Left ventricle myocardium inferior (tissue), 1 donor: ENCODE measurements around the gene LARGE1. TPM values are rescaled to one million over a fixed set of nuclear protein-coding genes. Genes with fewer than 3 reads are reported as not detected.

Source experiments
- DNase-seq: peaks from one replicate; pipeline ENCODE4 v3.0.0-alpha.2; 2020
- H3K27ac ChIP-seq: fragments of 200-600 bp; replicated peaks from 2 replicates; pipeline ENCODE4 v1.8.0; 2021
- H3K27me3 ChIP-seq: fragments of 200-600 bp; 2 replicates; pipeline ENCODE4 v1.8.0; 2021; ENCODE audit warnings: low read depth
- H3K36me3 ChIP-seq: fragments of 200-600 bp; 2 replicates; pipeline ENCODE4 v1.8.0; 2021
- H3K4me1 ChIP-seq: fragments of 200-600 bp; 2 replicates; pipeline ENCODE4 v1.8.0; 2021
- H3K4me3 ChIP-seq: fragments of 200-600 bp; 2 replicates; pipeline ENCODE4 v1.8.0; 2021; ENCODE audit warnings: mild to moderate bottlenecking, moderate library complexity
- H3K9me3 ChIP-seq: fragments of 200-600 bp; replicated peaks from 2 replicates; pipeline ENCODE4 v1.8.0; 2021
- CTCF ChIP-seq: fragments of 200-600 bp; IDR thresholded peaks from 2 replicates; pipeline ENCODE4 v1.8.0; 2021; ENCODE audit warnings: antibody characterized with exemption, mild to moderate bottlenecking, borderline replicate concordance
- intact Hi-C: fragments of 100-400 bp; cut with micrococcal nuclease; formaldehyde crosslinking; loops from one replicate; pipeline ENCODE4 v1.11.0; 2022
- total RNA-seq: library from RNA; stranded (reverse); fragmentation: NEBNext Ultra II Directional; extraction: Animal tissue kit (Norgen Biotek cat#: 25700); gene quantifications from one replicate; pipeline ENCODE4 v1.2.1, GENCODE V29; 2021
- donor health status: DM: no; HTN: yes; CAD: no; lungs with severe emphysema.

The LARGE1 gene
- total RNA-seq, 1 donor from 2014 or later: 117 TPM

DNA sequence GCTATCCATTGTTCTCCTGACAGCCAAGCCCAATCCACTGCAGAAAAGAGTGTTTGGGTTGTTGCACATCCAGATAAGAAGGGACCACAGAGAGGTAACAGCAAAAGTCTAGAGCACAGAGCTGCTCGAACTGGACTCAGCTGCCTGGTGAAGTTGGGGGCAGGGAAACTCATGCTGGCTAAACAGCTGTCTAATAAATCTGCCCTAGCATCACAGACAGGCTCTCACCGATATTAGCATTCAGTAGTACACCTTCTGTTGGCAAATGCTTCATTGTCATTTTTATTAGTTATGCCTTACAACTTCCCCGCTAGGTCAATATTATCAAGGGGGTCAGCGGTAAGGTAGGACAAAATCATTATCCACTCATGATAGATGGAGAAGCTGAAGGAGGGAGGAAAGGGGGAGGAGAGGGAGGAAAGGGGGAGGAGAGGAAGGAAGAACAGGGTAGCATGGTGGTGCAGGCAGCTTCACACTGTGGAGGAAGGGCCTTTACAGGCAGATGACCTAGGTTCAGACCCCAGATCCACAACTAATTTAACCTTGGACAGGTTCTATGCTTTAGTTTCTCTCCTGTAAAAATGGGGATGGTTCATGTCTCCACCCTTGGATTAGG lies 102.7 kb downstream of the LARGE1 start:
- no peak overlapping the region for H3K4me3 ChIP-seq
- intact Hi-C loops: no loop called here
- no peak overlapping the region for H3K27ac ChIP-seq
- peaks cover 15% of the 10 kb centered on the region for H3K4me1 ChIP-seq
- H3K9me3 ChIP-seq: peaks cover 5% of the 10 kb centered on the region
- no peaks in the 10 kb centered on the region for H3K27me3 ChIP-seq
- no peak for DNase-seq
- no peaks in the 10 kb centered on the region for H3K36me3 ChIP-seq
- no peak for TF ChIP-seq CTCF

DNA sequence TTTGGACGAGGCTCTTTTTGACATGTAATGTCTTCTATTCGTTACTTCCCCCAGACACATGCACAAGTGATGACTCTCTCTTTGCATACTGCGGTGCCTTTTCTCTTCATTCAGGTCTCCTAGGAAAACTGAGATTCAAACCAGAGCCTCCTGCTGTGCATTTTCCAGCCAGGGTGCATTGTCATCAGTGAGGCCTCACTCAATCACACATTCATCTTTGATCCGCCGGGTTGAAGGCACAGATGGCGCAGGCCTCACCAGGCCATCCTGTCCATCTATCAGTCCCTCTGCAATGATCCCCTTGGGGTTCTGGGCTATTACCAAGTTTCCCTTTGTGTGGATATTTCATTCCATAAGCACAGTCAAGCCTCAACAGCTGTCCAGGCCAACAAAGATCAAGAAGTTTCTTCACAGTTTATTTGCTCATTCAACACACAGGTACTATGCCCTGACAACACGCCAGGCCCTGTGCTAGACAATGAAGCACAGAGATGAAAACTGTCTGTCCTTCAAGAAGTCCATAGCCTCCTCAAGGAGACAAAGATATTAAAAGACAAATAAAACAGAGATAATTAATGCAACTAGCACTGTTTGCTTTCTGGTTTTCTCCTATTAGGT lies 107.8 kb downstream of the LARGE1 start:
- Histone ChIP-seq H3K9me3 (peaks cover 5% of the 10 kb centered on the region), H3K4me1 (peaks cover 40% of the 10 kb centered on the region), H3K4me3 (no peak overlapping the region), H3K36me3 (no peaks in the 10 kb centered on the region), H3K27ac (peak overlapping the region; percentile 69), H3K27me3 (no peaks in the 10 kb centered on the region)
- intact Hi-C loops: no loop called here
- no peak for TF ChIP-seq CTCF
- DNase-seq: no peak

- intact Hi-C loops: no loop called here
- Histone ChIP-seq H3K36me3 (no peaks in the 10 kb centered on the region), H3K27ac (peak overlapping the region; percentile 69), H3K27me3 (no peaks in the 10 kb centered on the region), H3K4me3 (no peak overlapping the region), H3K9me3 (peaks cover 5% of the 10 kb centered on the region), H3K4me1 (peaks cover 47% of the 10 kb centered on the region)
- TF ChIP-seq CTCF: no peak
- peak; percentile 39 for DNase-seq
Observed at GRCh38 chr22:33811686-33812085, 108.6 kb downstream of the LARGE1 start.

GRCh38 chr22:33811208-33811607 lies 109.1 kb downstream of the LARGE1 start:
- Histone ChIP-seq H3K4me1 (peaks cover 52% of the 10 kb centered on the region), H3K9me3 (peaks cover 4% of the 10 kb centered on the region), H3K27ac (peak overlapping the region; percentile 69), H3K36me3 (no peaks in the 10 kb centered on the region), H3K27me3 (no peaks in the 10 kb centered on the region), H3K4me3 (no peak overlapping the region)
- no peak for TF ChIP-seq CTCF
- intact Hi-C loops: no loop called here
- DNase-seq: no peak

GRCh38 chr22:33807470-33807869 lies 112.8 kb downstream of the LARGE1 start:
- H3K9me3 ChIP-seq: no peaks in the 10 kb centered on the region
- no peak for TF ChIP-seq CTCF
- H3K27me3 ChIP-seq: no peaks in the 10 kb centered on the region
- no peak overlapping the region for H3K4me3 ChIP-seq
- H3K36me3 ChIP-seq: no peaks in the 10 kb centered on the region
- DNase-seq: no peak
- peaks cover 84% of the 10 kb centered on the region for H3K4me1 ChIP-seq
- peak overlapping the region; percentile 36 for H3K27ac ChIP-seq
- intact Hi-C loops: no loop called here
